GM18508 (cell line): ENCODE data around the gene TRIM7.

ENCODE experiments used
- ATAC-seq: cut with Tn5 transposase; IDR thresholded peaks from one replicate; pipeline ENCODE4 v1.9.1; 2021; ENCODE audit warnings: moderate number of reproducible peaks; ENCODE audit not compliant: insufficient read depth, unreplicated experiment

Gene TRIM7

GRCh38 chr5:181204826-181205760, at the start of gene TRIM7:
TSS of gene TRIM7 (minus strand) at chr5:181205196. CDS start at chr5:181205110, 86 bp downstream.
- no peak for ATAC-seq

- no peak for ATAC-seq
These were observed 43.3 kb upstream of the TRIM7 start for GRCh38 chr5:181248277-181248676.

GRCh38 chr5:181246276-181247049, 41.5 kb upstream of the TRIM7 start:
- ATAC-seq, result no peak

GRCh38 chr5:181245427-181246275, 40.7 kb upstream of the TRIM7 start:
- no peak for ATAC-seq

- ATAC-seq, result peak; percentile 35
These were observed 38.8 kb upstream of the TRIM7 start, which contains the start of gene RACK1 for GRCh38 chr5:181243564-181244343. TSS of gene RACK1 (minus strand) at chr5:181243906. CDS start at chr5:181243800, 106 bp downstream.

GRCh38 chr5:181243018-181243563, 38.1 kb upstream of the TRIM7 start:
- no peak for ATAC-seq

GRCh38 chr5:181242031-181242451, 37.0 kb upstream of the TRIM7 start:
- ATAC-seq, result no peak

- no peak for ATAC-seq
These were observed 36.5 kb upstream of the TRIM7 start for GRCh38 chr5:181241393-181241975.

- ATAC-seq, result no peak
These were observed 34.2 kb upstream of the TRIM7 start for GRCh38 chr5:181239062-181239663.

GRCh38 chr5:181237729-181238385, 32.9 kb upstream of the TRIM7 start:
- ATAC-seq, result no peak

- ATAC-seq, result no peak
These were observed 32.1 kb upstream of the TRIM7 start for GRCh38 chr5:181236954-181237641.

GRCh38 chr5:181236471-181236870, 31.5 kb upstream of the TRIM7 start:
- no peak for ATAC-seq

GRCh38 chr5:181235689-181236366, 30.8 kb upstream of the TRIM7 start:
- no peak for ATAC-seq

GRCh38 chr5:181235323-181235688, 30.3 kb upstream of the TRIM7 start:
- no peak for ATAC-seq

GRCh38 chr5:181234455-181235306, 29.7 kb upstream of the TRIM7 start:
- ATAC-seq, result no peak
